AML-193 (cell line): ENCODE measurements around the gene TERB2.
A peak's percentile ranks its signal among the peaks of the same experiment; 100 is the strongest.
"Not testable (repeated sequence)": the region's sequence is repeated elsewhere in the genome, so short reads cannot be mapped to it uniquely, and the experiment has no call there.

Experiments used
- DNase-seq, 2 experiments: peaks; one replicate each; lab custom pipeline; 2025; lab: John Stamatoyannopoulos, UW

Gene TERB2

GRCh38 chr15:45003731-45004410 is 47.4 kb downstream of the TERB2 start:
- DNase-seq = not testable (repeated sequence)

DNA sequence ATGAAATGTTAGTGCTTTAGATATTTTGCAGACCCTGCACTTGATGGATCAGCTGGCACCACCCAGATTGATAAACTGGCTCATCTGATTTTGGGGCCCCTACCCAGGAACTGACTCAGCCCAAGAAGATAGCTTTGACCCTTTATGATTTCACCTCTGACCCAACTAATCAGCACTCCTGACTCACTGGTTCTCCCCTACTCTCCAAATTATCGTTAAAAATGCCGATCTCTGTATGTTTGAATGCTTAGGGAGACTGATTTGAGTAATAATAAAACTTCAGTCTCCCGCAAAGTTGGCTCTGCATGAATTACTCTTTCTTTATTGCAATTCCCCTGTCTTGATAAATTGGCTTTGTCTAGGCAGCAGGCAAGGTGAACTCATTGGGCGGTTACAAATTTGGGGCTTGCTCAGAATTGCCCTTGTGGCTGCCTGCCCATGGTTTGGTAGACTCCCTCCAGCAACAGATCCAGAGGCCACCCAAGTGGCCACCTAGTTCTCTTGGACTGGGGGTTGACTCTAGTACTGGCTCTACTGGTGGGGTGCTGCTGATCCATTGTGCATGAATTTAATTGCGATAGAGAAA is 48.2 kb downstream of the TERB2 start:
- DNase-seq = not testable (repeated sequence)

- DNase-seq = no peak
Measured at GRCh38 chr15:45009046-45009445, 52.6 kb downstream of the TERB2 start.

DNA sequence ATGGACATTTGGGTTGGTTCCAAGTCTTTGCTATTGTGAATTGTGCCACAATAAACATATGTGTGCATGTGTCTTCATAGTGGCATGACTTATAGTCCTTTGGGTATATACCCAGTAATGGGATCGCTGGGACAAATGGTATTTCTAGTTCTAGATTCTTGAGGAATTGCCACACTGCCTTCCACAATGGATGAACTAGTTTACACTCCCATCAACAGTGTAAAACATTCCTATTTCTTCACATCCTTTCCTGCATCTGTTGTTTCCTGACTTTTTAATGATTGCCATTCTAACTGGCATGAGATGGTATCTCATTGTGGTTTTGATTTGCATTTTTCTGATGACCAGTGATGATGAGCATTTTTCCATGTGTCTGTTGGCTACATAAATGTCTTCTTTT is 58.6 kb downstream of the TERB2 start:
- DNase-seq = not testable (repeated sequence)

GRCh38 chr15:45020222-45020900 is 63.9 kb downstream of the TERB2 start:
- DNase-seq = not testable (repeated sequence)

DNA sequence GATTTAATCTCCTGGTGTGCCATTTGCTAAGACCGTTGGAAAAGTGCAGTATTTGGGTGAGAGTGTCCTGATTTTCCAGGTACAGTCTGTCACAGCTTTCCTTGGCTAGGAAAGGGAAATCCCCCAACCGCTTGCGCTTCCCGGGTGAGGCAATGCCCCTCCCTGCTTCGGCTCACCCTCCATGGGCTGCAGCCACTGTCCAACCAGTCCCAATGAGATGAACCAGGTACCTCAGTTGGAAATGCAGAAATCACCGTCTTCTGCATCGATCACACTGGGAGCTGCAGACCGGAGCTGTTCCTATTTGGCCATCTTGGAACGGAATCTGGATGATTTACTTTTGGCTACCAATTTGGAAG is 64.4 kb downstream of the TERB2 start:
- not testable (repeated sequence) for DNase-seq

DNA sequence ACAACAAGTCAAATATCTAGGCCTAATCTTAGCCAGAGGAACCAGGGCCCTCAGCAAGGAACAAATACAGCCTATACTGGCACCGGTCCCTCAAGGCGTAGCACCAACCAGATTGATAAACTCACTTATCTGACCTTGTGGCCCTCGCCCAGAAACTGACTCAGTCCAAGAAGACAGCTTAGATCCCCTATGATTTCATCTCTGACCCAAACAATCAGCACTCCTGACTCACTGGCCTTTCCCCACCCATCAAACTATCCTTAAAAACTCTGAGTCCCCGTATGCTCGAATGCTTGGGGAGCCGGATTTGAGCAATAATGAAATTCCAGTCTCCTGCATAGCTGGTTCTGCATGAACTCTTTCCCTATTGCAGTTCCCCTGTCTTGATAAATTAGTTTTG is 64.9 kb downstream of the TERB2 start:
- no peak for DNase-seq

DNA sequence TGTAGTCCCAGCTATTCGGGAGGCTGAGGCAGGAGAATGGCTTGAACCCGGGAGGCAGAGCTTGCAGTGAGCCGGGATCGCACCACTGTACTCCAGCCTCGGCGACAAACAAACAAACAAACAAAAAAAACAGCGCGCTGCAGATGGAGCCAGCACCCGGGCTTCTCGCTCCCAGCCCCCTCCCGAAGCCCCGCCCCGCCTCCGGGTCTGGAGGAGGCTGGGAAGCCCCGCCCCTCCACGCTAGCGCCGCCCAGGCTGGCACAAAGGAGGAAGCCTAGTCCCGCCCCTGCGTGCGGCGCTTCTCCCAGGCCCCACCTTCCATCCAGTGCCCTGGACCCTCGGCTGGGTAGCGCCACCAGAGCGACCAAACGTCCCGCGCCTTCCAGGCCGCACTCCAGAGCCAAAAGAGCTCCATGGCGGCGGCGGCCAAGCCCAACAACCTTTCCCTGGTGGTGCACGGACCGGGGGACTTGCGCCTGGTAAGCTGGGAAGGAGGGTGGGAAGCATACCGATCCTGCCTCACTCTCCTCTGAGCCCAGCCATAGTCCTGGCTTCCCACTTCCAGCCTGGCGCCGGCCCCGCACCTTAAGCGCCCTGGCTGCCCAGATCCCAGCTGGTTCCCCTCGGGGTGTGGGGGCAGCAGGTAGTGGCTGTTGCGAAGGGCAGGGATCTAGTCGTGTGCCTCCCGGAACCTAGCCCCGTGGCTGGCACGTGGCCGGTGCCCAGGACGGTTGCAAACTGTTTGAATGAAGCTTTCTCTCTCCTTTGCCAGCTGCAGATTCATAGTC is 66.6 kb downstream of the TERB2 start, which contains the start of gene SORD:
TSS of gene SORD (plus strand) at position 325 of the 788 bp plus-strand sequence. CDS start at position 414, 89 bp downstream.
- DNase-seq = peak; percentile 70 to 73

DNA sequence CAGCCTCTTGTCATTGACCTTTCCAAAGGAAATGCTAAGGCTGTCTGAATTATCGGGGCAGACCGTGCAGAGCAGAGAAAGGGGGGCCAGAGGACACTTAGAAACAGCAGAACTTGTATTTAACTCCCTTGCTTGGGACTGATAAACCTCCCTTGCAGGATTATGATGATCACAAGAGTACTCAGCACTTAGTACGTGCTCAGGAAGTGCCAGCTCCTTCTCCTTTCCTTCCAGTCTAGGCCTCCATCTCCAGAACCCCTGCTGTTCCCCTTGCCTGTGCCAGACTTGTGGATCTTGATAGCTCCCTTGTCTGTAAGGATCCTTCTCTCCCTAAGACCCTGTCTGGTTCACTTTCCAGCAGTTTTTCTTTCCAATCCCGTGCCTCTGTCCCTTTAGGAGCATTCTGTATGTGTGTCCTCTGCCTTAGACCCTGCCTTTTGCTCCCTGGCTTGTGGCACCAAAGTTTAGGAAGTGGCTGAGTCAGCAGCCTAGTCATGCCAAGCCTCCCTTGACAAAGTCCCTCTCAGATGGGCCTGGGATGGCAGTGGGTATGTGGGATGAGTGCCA is 67.3 kb downstream of the TERB2 start:
- DNase-seq = peak in 1 of 2 experiments; percentile 15

- not testable (repeated sequence) for DNase-seq
Measured at GRCh38 chr15:45024649-45025048, 68.2 kb downstream of the TERB2 start.

DNA sequence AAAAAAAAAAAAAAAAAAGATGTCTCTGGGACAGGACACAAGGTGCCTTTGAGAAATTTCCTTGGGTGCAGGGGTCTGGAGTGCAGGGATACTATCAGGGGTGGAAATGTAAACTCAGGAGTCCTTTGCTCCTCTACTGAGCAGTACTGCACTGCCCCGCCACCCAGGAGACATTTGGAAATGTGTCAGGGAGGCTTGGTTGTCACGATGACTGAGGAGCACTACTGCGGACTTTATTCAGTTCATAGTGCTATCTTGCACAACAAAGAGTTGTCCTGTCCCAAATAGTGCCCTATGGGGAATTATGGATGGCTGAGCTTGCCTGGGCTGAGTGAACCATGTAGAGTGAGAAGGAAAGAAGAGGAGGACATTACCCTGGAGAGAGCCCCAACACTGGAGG is 69.1 kb downstream of the TERB2 start:
- DNase-seq = not testable (repeated sequence)

GRCh38 chr15:45026651-45027190 is 70.2 kb downstream of the TERB2 start:
- DNase-seq = no peak

DNA sequence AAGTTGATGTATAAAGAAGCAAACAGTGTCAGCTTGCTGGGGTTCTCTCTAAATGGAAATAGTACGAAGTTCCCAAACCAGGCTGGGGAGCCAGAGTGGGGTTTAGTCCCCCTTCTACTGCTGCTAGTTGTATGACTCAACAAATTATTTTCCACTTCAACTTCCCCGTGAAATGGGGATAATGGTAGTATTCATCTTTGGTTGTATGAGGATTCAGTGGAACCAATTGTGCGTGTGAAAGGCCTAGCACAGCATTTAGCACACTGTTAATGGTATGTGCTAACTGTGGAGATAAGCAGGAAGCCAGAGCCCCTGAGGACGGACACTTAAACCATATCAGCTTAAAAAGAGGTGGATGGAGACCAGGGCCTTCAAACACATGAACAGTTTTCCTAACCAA is 70.7 kb downstream of the TERB2 start:
- no peak for DNase-seq
